ENCODE data around the gene TYMP.

DNA sequence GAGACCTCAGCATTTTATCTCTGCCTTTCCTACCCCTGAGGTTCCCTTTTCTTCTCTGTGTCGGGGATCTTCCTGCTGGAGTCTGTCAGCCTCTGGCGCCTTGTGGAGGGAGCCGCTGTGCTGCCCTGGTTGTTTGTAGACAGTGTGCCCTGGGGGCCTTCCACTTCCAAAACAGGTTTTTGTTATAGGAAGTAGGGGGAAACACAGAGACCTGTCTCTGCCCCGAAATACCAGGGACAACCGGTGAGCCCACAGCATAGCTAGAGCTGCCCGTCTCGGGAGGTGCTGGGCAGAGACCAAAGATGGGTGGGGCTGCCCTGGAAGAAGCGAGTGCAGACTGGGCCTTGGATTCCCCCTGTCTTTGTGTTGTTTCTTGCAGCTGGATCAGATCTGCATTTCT lies 13.7 kb downstream of the TYMP start:
- TF ChIP-seq CTCF (IDR thresholded peaks at IDR 0.05) = no peak
- TF ChIP-seq POLR2A (IDR thresholded peaks at IDR 0.05) = no peak

Data from testis (tissue), 2 donors.